GM23338 (cell line): Measurements from ENCODE around the gene CITED4. TPM values are rescaled to one million over a fixed set of nuclear protein-coding genes. Genes with fewer than 3 reads are reported as not detected.

ENCODE experiments used
- ATAC-seq: fragments of 200-7000 bp; cut with Tn5 transposase; 3 replicates; pipeline ENCODE4 v1.9.1; 2020
- DNase-seq: peaks from one replicate; pipeline ENCODE4 v3.0.0-alpha.2; 2015; ENCODE audit warnings: low spot score
- H2AFZ ChIP-seq: fragments of 200-600 bp; sonication (generic); 2 replicates; pipeline ENCODE4 v1.8.0; 2016; ENCODE audit warnings: antibody characterized with exemption, mild to moderate bottlenecking, moderate library complexity
- H3F3A ChIP-seq: fragments of 200-600 bp; sonication (generic); replicated peaks from 2 replicates; pipeline ENCODE4 v1.8.0; 2017; ENCODE audit warnings: antibody characterized with exemption, mixed run types, low read depth
- H3K27ac ChIP-seq: fragments of 200-600 bp; sonication (generic); 2 replicates; pipeline ENCODE4 v1.6.1; 2016; ENCODE audit warnings: low read depth
- H3K27me3 ChIP-seq: fragments of 200-600 bp; sonication (generic); 2 replicates; pipeline ENCODE4 v1.8.0; 2016; ENCODE audit warnings: mild to moderate bottlenecking, mixed run types, moderate library complexity; ENCODE audit not compliant: insufficient read depth
- H3K36me3 ChIP-seq: fragments of 200-600 bp; sonication (generic); 2 replicates; pipeline ENCODE4 v1.8.0; 2016; ENCODE audit warnings: mild to moderate bottlenecking; ENCODE audit not compliant: insufficient read depth
- H3K4me1 ChIP-seq: fragments of 200-600 bp; sonication (generic); 2 replicates; pipeline ENCODE4 v1.8.0; 2016; ENCODE audit warnings: mild to moderate bottlenecking, moderate library complexity; ENCODE audit not compliant: insufficient read depth
- H3K4me2 ChIP-seq: fragments of 200-600 bp; sonication (generic); 2 replicates; pipeline ENCODE4 v1.7.1; 2017; ENCODE audit warnings: mixed run types
- H3K4me3 ChIP-seq: fragments of 200-600 bp; sonication (generic); 2 replicates; pipeline ENCODE4 v1.6.1; 2016; ENCODE audit warnings: mixed run types
- H3K79me2 ChIP-seq: fragments of 200-600 bp; sonication (generic); replicated peaks from 2 replicates; pipeline ENCODE4 v1.8.0; 2017; ENCODE audit warnings: mild to moderate bottlenecking; ENCODE audit not compliant: insufficient read depth
- H3K9me2 ChIP-seq: fragments of 200-600 bp; sonication (generic); 2 replicates; pipeline ENCODE4 v1.8.0; 2017; ENCODE audit not compliant: insufficient read depth
- H4K20me1 ChIP-seq: fragments of 200-600 bp; sonication (generic); replicated peaks from 2 replicates; pipeline ENCODE4 v1.8.0; 2017; ENCODE audit warnings: mild to moderate bottlenecking; ENCODE audit not compliant: insufficient read depth
- H3K27ac Mint-ChIP-seq: 2 replicates; pipeline ENCODE4 v1.8.0; 2020; ENCODE audit warnings: inconsistent platforms, mild to moderate bottlenecking, moderate library complexity, mixed read lengths
- H3K27me3 Mint-ChIP-seq: 3 replicates; pipeline ENCODE4 v1.8.0; 2022; ENCODE audit warnings: low read depth, mild to moderate bottlenecking, moderate library complexity, mixed read lengths, inconsistent platforms; ENCODE audit not compliant: insufficient read depth, poor library complexity
- H3K36me3 Mint-ChIP-seq: 3 replicates; pipeline ENCODE4 v1.8.0; 2021; ENCODE audit warnings: low read depth, mild to moderate bottlenecking, inconsistent platforms, moderate library complexity, mixed read lengths
- H3K4me1 Mint-ChIP-seq: 3 replicates; pipeline ENCODE4 v1.8.0; 2020; ENCODE audit warnings: mild to moderate bottlenecking, inconsistent platforms, mixed read lengths
- H3K4me3 Mint-ChIP-seq: 3 replicates; pipeline ENCODE4 v1.8.0; 2021; ENCODE audit warnings: moderate library complexity, mild to moderate bottlenecking, inconsistent platforms, mixed read lengths
- H3K9me3 Mint-ChIP-seq: 3 replicates; pipeline ENCODE4 v1.8.0; 2020; ENCODE audit warnings: moderate library complexity, mild to moderate bottlenecking, inconsistent platforms, mixed read lengths
- CREB1 ChIP-seq: fragments of 250-450 bp; sonication (Bioruptor Pico); IDR thresholded peaks from 2 replicates; pipeline ENCODE4 v1.5.0; 2020; ENCODE audit warnings: low read depth, mild to moderate bottlenecking, moderate library complexity
- CTCF ChIP-seq, 2 experiments: fragments of 200-600 bp in 1 of 2; sonication (generic) in 1 of 2; conservative IDR thresholded peaks; 2 replicates each; pipeline versions ENCODE4 v1.5.1 to v1.6.1; 2016 to 2017; ENCODE audit warnings: antibody characterized with exemption in 2 of 2, low read depth in 2 of 2, mild to moderate bottlenecking in 2 of 2, moderate library complexity in 1 of 2
- ETS1 ChIP-seq: IDR thresholded peaks from 2 replicates; pipeline ENCODE4 v1.6.1; 2016; ENCODE audit warnings: antibody characterized with exemption
- EZH2 ChIP-seq: fragments of 200-600 bp; sonication (generic); IDR thresholded peaks from one replicate; pipeline ENCODE4 v1.8.0; 2017; ENCODE audit warnings: antibody characterized with exemption, mild to moderate bottlenecking, low read depth; ENCODE audit not compliant: unreplicated experiment
- EZH2phosphoT487 ChIP-seq: fragments of 200-600 bp; sonication (generic); IDR thresholded peaks from one replicate; pipeline ENCODE4 v1.8.1; 2018; ENCODE audit warnings: antibody characterized with exemption; ENCODE audit not compliant: unreplicated experiment
- JUNB ChIP-seq: IDR thresholded peaks from one replicate; pipeline ENCODE4 v1.6.1; 2016; ENCODE audit warnings: antibody characterized with exemption; ENCODE audit not compliant: unreplicated experiment
- NANOG ChIP-seq: IDR thresholded peaks from 2 replicates; pipeline ENCODE4 v1.6.1; 2016; ENCODE audit warnings: antibody characterized with exemption, borderline replicate concordance
- POLR2AphosphoS5 ChIP-seq: IDR thresholded peaks from 2 replicates; pipeline ENCODE4 v1.6.1; 2016; ENCODE audit warnings: antibody characterized with exemption, low read depth
- REST ChIP-seq: IDR thresholded peaks from one replicate; pipeline ENCODE4 v1.6.1; 2018; ENCODE audit warnings: antibody characterized with exemption; ENCODE audit not compliant: unreplicated experiment
- STAT1 ChIP-seq: IDR thresholded peaks from one replicate; pipeline ENCODE4 v1.6.1; 2016; ENCODE audit warnings: antibody characterized with exemption; ENCODE audit not compliant: unreplicated experiment
- ZNF114 ChIP-seq: fragments of 250-450 bp; sonication (Bioruptor Pico); IDR thresholded peaks from 2 replicates; pipeline ENCODE4 v1.5.0; 2020; ENCODE audit warnings: mild to moderate bottlenecking, moderate library complexity
- ZNF331 ChIP-seq: fragments of 250-450 bp; sonication (Bioruptor Pico); IDR thresholded peaks from 2 replicates; pipeline ENCODE4 v1.5.0; 2020; ENCODE audit warnings: low read depth, mild to moderate bottlenecking, moderate library complexity
- ZNF462 ChIP-seq: fragments of 250-450 bp; sonication (Bioruptor Pico); IDR thresholded peaks from 2 replicates; pipeline ENCODE4 v1.5.0; 2020; ENCODE audit warnings: mild to moderate bottlenecking, moderate library complexity
- polyA plus RNA-seq: library from polyadenylated mRNA; unstranded; fragments of >200 nt; fragmentation: Nextera tagmentation; extraction: Ambion mirVana; gene quantifications from 2 replicates; pipeline ENCODE4 v1.2.1, GENCODE V29; 2016
- total RNA-seq: library from RNA; depleted of rRNA; stranded (reverse); fragments of >200 nt; shearing (Covaris generic); gene quantifications from 2 replicates; pipeline ENCODE4 v1.2.3, GENCODE V29; 2014

The CITED4 gene
- total and polyA plus RNA-seq, 2 experiments from 2014 or later, result 2.9 to 18.7 TPM

- H3K79me2 ChIP-seq, result no peaks in the 10 kb centered on the region
- TF ChIP-seq CREB1 (CRISPR knock-in tag) (no peak), ETS1 (no peak), EZH2 (no peak), ZNF462 (no peak), STAT1 (no peak), ZNF331 (CRISPR knock-in tag) (no peak), EZH2phosphoT487 (no peak), REST (no peak), CTCF (conservative IDR thresholded peaks at IDR 0.05; ENCODE audit: low read depth in 2 of 2) (no peak), ZNF114 (CRISPR knock-in tag) (no peak), NANOG (no peak), JUNB (no peak), POLR2AphosphoS5 (no peak)
- no peak overlapping the region for H3K4me3 ChIP-seq
- no peak overlapping the region for H2AFZ ChIP-seq
- no peak for DNase-seq
- no peaks in the 10 kb centered on the region for H4K20me1 ChIP-seq
- no peaks in the 10 kb centered on the region for H3K27me3 ChIP-seq
- H3K9me2 ChIP-seq, result 0 out of 2 replicates have a peak, but pooled peaks cover 4% of the 10 kb centered on the region
- no peaks in the 10 kb centered on the region for H3K36me3 ChIP-seq
- no peak for ATAC-seq
- Mint-ChIP-seq H3K9me3 (peaks cover 15% of the 10 kb centered on the region; the same call in 2 of the 3 replicates), H3K36me3 (0 out of 3 replicates have a peak, but pooled peaks cover 5% of the 10 kb centered on the region), H3K4me1 (peaks cover 2% of the 10 kb centered on the region; the same call in 1 of the 3 replicates), H3K27ac (no peak overlapping the region), H3K4me3 (no peak overlapping the region), H3K27me3 (peaks cover 3% of the 10 kb centered on the region)
- no peaks in the 10 kb centered on the region for H3K4me1 ChIP-seq
- no peak overlapping the region for H3K27ac ChIP-seq
- no peaks in the 10 kb centered on the region for H3F3A ChIP-seq
- no peak overlapping the region for H3K4me2 ChIP-seq
Measured at GRCh38 chr1:40872276-40872675, 10.1 kb upstream of the CITED4 start.
